Glutamatergic neuron (in vitro differentiated cells): ENCODE data around the gene PFDN4. TPM values are rescaled to one million over a fixed set of nuclear protein-coding genes. Genes with fewer than 3 reads are reported as not detected.
A peak's percentile ranks its signal among the peaks of the same experiment; 100 is the strongest.

Experiments
- DNase-seq: peaks from one replicate; pipeline ENCODE4 v3.0.0; 2022
- H3K27ac Mint-ChIP-seq: one replicate; pipeline ENCODE4 v1.8.0; 2020; ENCODE audit warnings: mild to moderate bottlenecking, mixed read lengths, inconsistent platforms; ENCODE audit not compliant: unreplicated experiment
- H3K27me3 Mint-ChIP-seq: one replicate; pipeline ENCODE4 v1.8.0; 2020; ENCODE audit warnings: mild to moderate bottlenecking, moderate library complexity, mixed read lengths, inconsistent platforms; ENCODE audit not compliant: unreplicated experiment
- H3K36me3 Mint-ChIP-seq: one replicate; pipeline ENCODE4 v1.8.0; 2020; ENCODE audit warnings: mild to moderate bottlenecking, mixed read lengths, inconsistent platforms; ENCODE audit not compliant: unreplicated experiment
- H3K4me1 Mint-ChIP-seq: one replicate; pipeline ENCODE4 v1.8.0; 2020; ENCODE audit warnings: mild to moderate bottlenecking, low read depth, mixed read lengths, inconsistent platforms; ENCODE audit not compliant: unreplicated experiment
- H3K4me3 Mint-ChIP-seq: one replicate; pipeline ENCODE4 v1.8.0; 2020; ENCODE audit warnings: mild to moderate bottlenecking, mixed read lengths, inconsistent platforms; ENCODE audit not compliant: unreplicated experiment
- H3K9me3 Mint-ChIP-seq: one replicate; pipeline ENCODE4 v1.8.0; 2020; ENCODE audit warnings: mild to moderate bottlenecking, moderate library complexity, mixed read lengths, inconsistent platforms; ENCODE audit not compliant: unreplicated experiment
- CTCF ChIP-seq: fragments of 200-600 bp; sonication (generic); IDR thresholded peaks from one replicate; pipeline ENCODE4 v1.5.0; 2021; ENCODE audit not compliant: partially characterized antibody, unreplicated experiment
- total RNA-seq: library from RNA; stranded (reverse); fragmentation: NEBNext Ultra II Directional; extraction: Animal tissue kit (Norgen Biotek cat#: 25700); gene quantifications from one replicate; pipeline ENCODE4 v1.2.1, GENCODE V29; 2021; ENCODE audit not compliant: unreplicated experiment

PFDN4 gene
- total RNA-seq, 1 donor from 2014 or later = 51.6 TPM

GRCh38 chr20:54207053-54207742 lies 689 bp upstream of the PFDN4 start:
- Mint-ChIP-seq H3K4me1 (peaks cover 14% of the 10 kb centered on the region), H3K27me3 (peaks cover 2% of the 10 kb centered on the region), H3K9me3 (peaks cover 2% of the 10 kb centered on the region), H3K4me3 (peak overlapping the region; percentile 97), H3K27ac (peak overlapping the region; percentile 100), H3K36me3 (no peaks in the 10 kb centered on the region)
- no peak for TF ChIP-seq CTCF
- no peak for DNase-seq

- Mint-ChIP-seq H3K27me3 (peaks cover 2% of the 10 kb centered on the region), H3K36me3 (no peaks in the 10 kb centered on the region), H3K4me3 (peak overlapping the region; percentile 90), H3K27ac (peak overlapping the region; percentile 75), H3K4me1 (peaks cover 14% of the 10 kb centered on the region), H3K9me3 (peaks cover 2% of the 10 kb centered on the region)
- DNase-seq = no peak
- no peak for TF ChIP-seq CTCF
Measured at GRCh38 chr20:54208548-54209176, 775 bp downstream of the PFDN4 start.

- TF ChIP-seq CTCF = no peak
- Mint-ChIP-seq H3K27ac (peak overlapping the region; percentile 75), H3K4me3 (peak overlapping the region; percentile 90), H3K36me3 (no peaks in the 10 kb centered on the region), H3K4me1 (peaks cover 14% of the 10 kb centered on the region), H3K27me3 (peaks cover 2% of the 10 kb centered on the region), H3K9me3 (peaks cover 2% of the 10 kb centered on the region)
- no peak for DNase-seq
Measured at GRCh38 chr20:54209216-54209813, 1.4 kb downstream of the PFDN4 start.

- Mint-ChIP-seq H3K27me3 (peaks cover under 1% of the 10 kb centered on the region), H3K4me3 (no peak overlapping the region), H3K9me3 (peaks cover 3% of the 10 kb centered on the region), H3K4me1 (peaks cover 14% of the 10 kb centered on the region), H3K27ac (no peak overlapping the region), H3K36me3 (no peaks in the 10 kb centered on the region)
- no peak for TF ChIP-seq CTCF
- DNase-seq = no peak
Measured at GRCh38 chr20:54212226-54212625, 4.3 kb downstream of the PFDN4 start.

- Mint-ChIP-seq H3K27ac (no peak overlapping the region), H3K9me3 (peaks cover 3% of the 10 kb centered on the region), H3K27me3 (no peaks in the 10 kb centered on the region), H3K36me3 (no peaks in the 10 kb centered on the region), H3K4me1 (peaks cover 14% of the 10 kb centered on the region), H3K4me3 (no peak overlapping the region)
- TF ChIP-seq CTCF = no peak
- DNase-seq = no peak
Measured at GRCh38 chr20:54212871-54213270, 5.0 kb downstream of the PFDN4 start.
